Testis (tissue), 2 donors: ENCODE data around the gene OCA2.

ENCODE experiments used
- POLR2A ChIP-seq: fragments of 450-650 bp; IDR thresholded peaks from one replicate; pipeline ENCODE4 v1.6.1; 2017; ENCODE audit warnings: antibody characterized with exemption, mild to moderate bottlenecking, moderate library complexity
- TF ChIP-seq, protein P1 (sequence below), 3 experiments: fragments of 450-650 bp in 2 of 3; fragments of 200-600 bp in 1 of 3; sonication (generic) in 1 of 3; IDR thresholded peaks; one replicate each; pipeline ENCODE4 v1.5.1; 2016 to 2019; ENCODE audit warnings: antibody characterized with exemption in 3 of 3, mild to moderate bottlenecking in 2 of 3, moderate library complexity in 1 of 3

DNA sequence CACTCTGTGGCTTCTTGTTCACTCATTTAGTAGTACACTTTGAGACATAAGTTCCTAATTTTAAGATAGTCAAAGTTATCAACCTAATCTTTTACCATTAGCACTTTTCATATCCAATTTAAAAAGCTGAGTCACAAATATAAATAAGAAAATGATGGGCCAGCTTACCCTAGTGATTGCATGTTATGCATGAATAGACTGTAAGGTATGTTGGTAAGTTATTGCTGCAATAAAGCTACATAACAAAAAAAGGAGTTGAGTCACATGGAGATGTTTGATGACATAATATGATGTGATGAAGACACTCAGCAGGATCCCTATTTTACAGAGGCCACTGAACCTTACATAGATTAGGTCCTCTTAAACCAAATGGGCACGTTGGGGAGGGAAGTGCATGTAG lies 161.3 kb downstream of the OCA2 start:
- TF ChIP-seq, protein P1, sequence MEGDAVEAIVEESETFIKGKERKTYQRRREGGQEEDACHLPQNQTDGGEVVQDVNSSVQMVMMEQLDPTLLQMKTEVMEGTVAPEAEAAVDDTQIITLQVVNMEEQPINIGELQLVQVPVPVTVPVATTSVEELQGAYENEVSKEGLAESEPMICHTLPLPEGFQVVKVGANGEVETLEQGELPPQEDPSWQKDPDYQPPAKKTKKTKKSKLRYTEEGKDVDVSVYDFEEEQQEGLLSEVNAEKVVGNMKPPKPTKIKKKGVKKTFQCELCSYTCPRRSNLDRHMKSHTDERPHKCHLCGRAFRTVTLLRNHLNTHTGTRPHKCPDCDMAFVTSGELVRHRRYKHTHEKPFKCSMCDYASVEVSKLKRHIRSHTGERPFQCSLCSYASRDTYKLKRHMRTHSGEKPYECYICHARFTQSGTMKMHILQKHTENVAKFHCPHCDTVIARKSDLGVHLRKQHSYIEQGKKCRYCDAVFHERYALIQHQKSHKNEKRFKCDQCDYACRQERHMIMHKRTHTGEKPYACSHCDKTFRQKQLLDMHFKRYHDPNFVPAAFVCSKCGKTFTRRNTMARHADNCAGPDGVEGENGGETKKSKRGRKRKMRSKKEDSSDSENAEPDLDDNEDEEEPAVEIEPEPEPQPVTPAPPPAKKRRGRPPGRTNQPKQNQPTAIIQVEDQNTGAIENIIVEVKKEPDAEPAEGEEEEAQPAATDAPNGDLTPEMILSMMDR (IDR thresholded peaks at IDR 0.05): no peak
- no peak for TF ChIP-seq POLR2A
